Ammon's horn (tissue), 1 donor: ENCODE data around the gene CST6.
"Not testable (repeated sequence)": the region's sequence is repeated elsewhere in the genome, so short reads cannot be mapped to it uniquely, and the experiment has no call there.

ENCODE experiments used
- DNase-seq: peaks from one replicate; pipeline ENCODE4 v3.0.0-alpha.2; 2016; ENCODE audit warnings: low spot score

The CST6 gene

GRCh38 chr11:66015454-66015881, 3.7 kb downstream of the CST6 start:
- no peak for DNase-seq

GRCh38 chr11:66015936-66016792, 4.4 kb downstream of the CST6 start:
- no peak for DNase-seq

GRCh38 chr11:66016793-66017177, 5.0 kb downstream of the CST6 start:
- no peak for DNase-seq

DNA sequence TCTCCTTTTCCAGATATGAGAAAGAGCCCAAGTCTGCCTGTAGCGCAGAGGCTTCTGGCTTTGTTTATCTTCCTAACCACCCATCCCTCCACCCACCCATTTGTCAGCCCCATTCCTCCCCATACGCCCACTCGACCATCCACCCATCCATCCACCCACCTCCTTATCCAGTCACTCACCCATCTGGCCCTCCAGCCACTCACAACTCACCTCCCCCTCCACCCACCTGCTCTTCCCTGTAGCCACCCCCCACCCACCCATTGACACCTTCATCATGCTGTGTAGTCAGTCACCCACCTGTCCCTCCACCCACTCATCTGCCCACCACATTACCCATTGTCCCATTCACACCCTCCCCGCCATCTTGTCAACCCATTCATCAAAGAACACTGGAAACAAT, 5.5 kb downstream of the CST6 start:
- no peak for DNase-seq

DNA sequence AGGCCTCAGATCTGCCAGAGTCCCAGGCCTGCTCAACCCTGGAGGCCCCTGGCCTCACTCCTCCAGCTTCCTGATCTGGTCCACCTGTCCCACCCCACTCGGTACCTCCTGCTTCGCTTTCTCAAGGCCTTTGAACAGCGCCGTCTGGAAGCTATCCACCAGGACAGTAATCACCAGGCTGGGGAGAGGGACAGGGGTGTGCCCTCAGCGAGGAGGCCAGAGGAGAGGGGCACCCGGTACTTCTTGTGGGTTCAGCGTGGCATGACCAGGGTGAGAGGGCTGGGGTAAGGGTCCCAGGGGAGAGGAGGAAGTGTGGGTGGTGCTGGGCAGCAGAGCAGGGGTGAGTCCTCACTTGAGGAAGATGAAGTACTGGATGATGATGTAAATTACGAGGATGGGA, 8.4 kb downstream of the CST6 start:
- no peak for DNase-seq

GRCh38 chr11:66020618-66021357, 9.0 kb downstream of the CST6 start:
- DNase-seq = no peak

DNA sequence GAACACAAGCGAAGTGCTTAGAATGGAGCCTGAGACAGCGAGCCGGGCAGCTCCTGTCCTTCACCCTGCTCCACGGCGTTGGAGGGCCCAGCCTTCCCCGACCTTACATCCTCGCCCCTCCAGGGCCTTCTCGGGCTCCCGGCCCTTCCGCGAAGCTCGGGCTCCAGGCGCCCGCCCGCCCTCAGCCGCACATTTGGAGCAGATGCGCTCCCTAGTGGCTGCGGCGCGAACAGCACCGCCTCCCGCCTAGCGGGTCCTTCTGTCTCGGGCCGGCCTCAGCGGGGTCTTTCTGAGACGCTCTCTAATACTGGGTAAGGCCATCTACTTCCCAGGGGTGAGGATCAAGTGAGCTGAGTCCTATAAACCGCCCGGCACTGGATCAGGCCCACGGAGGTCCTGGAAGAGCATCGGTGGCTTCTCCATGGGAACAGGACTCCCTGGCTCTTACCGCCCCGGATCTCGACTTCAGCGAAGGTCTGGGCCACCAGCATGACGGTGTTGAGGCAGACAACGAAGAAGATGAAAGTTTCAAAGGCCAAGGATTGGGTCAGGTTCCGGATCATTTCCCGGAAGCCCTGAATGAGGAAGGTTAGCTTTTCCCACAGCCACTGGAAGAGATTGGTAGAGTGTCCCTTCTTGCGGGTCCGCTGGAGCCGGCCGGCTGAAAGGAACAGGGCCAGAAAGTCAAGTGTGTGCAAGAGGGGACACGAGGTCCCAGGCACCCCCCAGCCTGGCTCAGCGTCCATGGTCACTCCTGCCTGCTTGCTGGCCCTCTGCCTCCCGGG, 10.8 kb downstream of the CST6 start:
- DNase-seq = peak; percentile 58

DNA sequence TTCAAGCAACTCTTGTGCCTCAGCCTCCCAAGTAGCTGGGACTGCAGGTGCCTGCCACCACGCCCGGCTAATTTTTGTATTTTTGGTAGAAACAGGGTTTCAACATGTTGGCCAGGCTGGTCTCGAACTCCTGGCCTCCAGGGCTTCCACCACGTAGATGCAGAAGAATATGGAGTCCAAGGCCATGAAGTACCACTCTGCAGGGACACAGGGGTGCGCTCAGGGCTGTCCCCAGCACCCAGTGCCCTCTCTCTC, 11.3 kb downstream of the CST6 start:
- not testable (repeated sequence) for DNase-seq

GRCh38 chr11:66026017-66026529, 14.3 kb downstream of the CST6 start, which contains the start of gene CATSPER1:
TSS of gene CATSPER1 (minus strand) at chr11:66026479. CDS start at chr11:66026379, 100 bp downstream.
- DNase-seq = no peak

DNA sequence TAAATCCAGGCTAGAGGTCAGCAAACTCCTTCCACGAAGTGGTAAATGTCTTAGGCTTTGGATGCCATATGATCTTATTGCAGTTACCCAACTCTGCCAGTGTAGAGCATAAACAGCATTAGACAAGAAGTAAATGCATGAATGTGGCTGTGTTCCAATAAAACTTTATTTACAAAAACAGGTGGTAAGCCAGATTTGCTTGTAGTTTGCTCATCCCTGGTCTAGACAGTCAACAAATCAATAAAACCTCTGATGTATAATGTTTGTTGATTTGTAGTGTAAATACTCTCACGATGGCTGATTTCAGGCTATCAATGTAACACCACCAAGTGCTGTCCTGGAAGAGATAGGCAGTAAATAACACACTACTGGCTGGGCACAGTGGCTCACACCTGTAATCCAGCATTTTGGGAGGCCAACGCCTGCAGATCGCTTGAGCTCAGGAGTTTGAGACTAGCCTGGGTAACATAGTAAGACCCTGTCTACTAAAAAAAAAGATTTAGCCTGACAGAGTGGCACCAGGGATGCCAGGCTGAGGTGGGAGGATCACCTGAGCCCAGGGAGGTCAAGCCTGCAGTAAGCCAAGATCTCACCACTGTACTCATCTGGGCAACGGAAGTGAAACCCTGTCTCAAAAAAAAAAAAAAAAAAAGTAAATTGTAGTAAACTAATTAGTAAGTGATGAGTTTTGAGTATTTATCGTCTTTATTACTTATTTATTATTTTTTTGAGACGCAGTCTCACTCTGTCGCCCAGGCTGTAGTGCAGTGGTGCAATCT, 21.3 kb downstream of the CST6 start:
- no peak for DNase-seq

DNA sequence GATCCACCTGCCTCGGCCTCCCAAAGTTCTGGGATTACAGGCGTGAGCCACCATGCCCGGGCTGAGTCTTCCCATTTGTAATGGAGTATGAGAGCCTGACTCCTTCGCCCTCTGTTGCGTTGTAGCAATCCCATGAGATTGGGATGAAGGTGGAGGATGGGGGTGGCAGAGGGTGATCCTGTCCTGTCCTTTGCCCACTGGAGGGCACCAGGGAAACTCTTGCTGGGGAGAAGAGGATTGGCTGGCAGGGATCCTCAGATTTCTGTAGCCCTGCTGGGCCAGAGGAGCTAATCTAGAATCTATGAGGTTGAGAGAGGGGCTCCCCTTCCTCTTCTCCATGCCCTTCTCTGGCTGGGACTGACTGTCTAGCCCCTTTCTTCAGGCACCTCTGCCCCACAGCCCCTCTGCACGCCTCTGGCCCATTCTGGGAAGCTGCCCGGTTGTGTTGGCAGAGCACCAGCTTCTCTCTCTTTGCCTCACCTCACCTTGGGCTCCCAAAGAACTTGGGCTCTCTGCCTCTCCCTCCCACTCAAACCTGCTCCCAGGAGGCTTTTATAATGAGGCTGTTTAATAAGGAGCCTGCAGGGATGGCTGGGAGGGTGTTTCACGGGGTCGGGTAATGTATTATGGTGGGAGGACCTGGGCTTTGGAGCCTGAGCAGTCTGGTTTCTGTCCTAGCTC, 24.0 kb downstream of the CST6 start:
- DNase-seq = no peak

DNA sequence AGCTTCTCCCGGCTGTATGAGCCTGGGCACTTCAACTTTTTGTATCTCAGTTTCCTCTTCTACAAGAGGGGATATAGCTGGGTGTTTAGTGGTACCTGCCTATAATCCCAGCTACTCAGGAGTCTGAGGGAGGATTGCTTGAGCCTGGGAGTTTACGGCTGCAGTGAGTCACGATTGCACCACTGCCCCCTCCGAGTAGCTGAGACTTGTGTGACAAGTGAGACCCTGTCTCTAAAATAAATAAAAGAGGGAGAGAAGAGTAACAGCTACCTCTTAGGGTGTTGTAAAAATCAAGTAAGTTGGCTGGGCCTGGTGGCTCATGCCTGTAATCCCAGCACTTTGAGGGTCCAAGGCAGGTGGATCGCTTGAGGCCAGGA, 24.5 kb downstream of the CST6 start:
- no peak for DNase-seq

DNA sequence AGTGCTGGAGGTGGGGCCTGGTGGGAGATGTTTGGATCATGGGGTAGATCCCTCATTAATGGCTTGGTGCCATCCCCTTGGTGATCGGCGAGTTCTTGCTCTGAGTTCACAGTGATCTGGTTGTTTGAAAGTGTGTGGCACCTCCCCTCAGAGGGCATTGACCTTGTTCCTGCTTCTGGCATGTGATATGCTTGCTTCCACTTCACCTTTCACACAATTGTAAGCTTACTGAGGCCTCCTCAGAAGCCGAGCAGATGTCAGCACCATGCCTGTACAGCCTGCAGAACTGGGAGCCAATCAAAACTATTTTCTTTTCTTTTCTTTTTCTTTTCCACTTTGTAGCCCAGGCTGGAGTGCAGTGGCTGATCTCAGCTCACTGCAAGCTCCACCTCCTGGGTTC, 25.5 kb downstream of the CST6 start:
- DNase-seq = no peak

DNA sequence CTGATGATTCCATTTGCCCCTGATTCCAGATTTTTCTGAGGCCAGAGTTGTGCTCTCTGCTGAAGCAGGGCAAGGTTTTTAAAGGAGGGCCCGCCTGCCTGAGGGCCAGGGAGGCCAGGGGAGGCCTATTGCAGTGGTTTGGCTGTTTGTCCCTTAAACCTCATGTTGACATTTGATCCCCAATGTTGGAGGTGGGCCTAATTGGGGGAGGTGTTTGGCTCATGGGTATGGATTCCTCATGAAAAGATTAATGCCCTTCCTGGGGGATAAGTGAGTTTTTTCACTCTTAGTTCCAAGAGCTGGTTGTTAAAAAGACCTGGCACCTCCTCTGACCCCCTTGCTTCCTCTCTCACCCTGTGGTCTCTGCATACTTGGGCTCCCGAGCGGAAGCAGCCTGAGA, 28.0 kb downstream of the CST6 start:
- DNase-seq = no peak

GRCh38 chr11:66042227-66042995, 30.6 kb downstream of the CST6 start:
- DNase-seq = no peak

- no peak for DNase-seq
Measured at GRCh38 chr11:66042996-66043906, 31.4 kb downstream of the CST6 start.

DNA sequence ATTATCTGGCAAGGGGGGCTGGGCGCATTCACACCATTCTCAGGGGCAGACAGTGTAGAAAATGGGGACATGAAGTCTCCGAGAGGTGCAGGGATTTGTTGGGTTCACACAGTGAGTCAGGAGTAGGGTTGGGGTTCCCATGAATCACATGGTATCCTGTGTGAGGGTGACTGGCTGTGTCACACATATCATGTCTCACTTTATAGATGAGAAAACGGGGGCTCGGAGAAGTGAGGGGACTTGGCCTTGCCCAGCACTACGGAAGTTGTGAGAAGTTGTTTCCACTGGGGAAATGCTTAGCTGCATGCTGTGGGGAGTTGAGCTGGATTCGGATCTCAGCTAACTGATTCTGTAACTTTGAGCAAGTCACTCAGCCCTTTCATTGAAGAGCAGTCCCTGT, 32.9 kb downstream of the CST6 start:
- no peak for DNase-seq

DNA sequence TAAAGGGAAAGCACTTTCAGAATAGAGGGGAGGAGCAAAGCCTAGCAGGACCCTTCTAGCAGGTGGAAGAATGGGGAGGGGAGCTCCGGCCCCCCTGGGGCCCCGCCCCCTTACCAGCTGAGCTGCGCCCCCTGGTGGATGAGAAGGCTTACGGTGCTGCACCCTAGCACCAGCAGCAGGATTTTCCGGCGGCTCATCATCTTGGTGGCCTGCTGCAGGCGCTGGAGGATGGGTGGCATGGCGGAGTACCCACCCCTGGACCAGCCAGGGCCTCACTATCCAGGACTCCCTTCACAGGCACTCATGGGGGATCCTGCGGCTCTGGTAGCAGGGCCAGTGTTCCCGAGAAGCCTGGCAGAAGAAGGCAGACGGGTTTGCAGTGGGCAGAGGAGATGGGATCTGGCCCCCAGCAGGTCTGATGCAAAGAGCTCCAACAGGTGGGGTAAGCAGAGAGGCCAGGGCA, 33.4 kb downstream of the CST6 start:
- DNase-seq = peak; percentile 89

- DNase-seq = no peak
Measured at GRCh38 chr11:66046901-66047300, 35.1 kb downstream of the CST6 start.
